WI38 (cell line): ENCODE results near the gene B4GAT1.
"Not testable (repeated sequence)": the region's sequence is repeated elsewhere in the genome, so short reads cannot be mapped to it uniquely, and the experiment has no call there.

ENCODE experiments used
- H3K4me3 ChIP-seq: 2 replicates; pipeline ENCODE4 v1.5.1; 2011; ENCODE audit warnings: low read depth, mild to moderate bottlenecking, control low read depth, low read length
- TF ChIP-seq, protein P1 (sequence below): IDR thresholded peaks from 2 replicates; pipeline ENCODE4 v1.5.1; 2012; ENCODE audit warnings: low read depth, mild to moderate bottlenecking, control low read depth, low read length

B4GAT1 gene

GRCh38 chr11:66360406-66361073 lies 13.1 kb upstream of the B4GAT1 start:
- H3K4me3 ChIP-seq = no peak overlapping the region
- TF ChIP-seq, protein P1, sequence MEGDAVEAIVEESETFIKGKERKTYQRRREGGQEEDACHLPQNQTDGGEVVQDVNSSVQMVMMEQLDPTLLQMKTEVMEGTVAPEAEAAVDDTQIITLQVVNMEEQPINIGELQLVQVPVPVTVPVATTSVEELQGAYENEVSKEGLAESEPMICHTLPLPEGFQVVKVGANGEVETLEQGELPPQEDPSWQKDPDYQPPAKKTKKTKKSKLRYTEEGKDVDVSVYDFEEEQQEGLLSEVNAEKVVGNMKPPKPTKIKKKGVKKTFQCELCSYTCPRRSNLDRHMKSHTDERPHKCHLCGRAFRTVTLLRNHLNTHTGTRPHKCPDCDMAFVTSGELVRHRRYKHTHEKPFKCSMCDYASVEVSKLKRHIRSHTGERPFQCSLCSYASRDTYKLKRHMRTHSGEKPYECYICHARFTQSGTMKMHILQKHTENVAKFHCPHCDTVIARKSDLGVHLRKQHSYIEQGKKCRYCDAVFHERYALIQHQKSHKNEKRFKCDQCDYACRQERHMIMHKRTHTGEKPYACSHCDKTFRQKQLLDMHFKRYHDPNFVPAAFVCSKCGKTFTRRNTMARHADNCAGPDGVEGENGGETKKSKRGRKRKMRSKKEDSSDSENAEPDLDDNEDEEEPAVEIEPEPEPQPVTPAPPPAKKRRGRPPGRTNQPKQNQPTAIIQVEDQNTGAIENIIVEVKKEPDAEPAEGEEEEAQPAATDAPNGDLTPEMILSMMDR = no peak

GRCh38 chr11:66359662-66360087 lies 12.2 kb upstream of the B4GAT1 start:
- TF ChIP-seq, protein P1 = no peak
- no peak overlapping the region for H3K4me3 ChIP-seq

GRCh38 chr11:66350560-66351235 lies 3.3 kb upstream of the B4GAT1 start:
- not testable (repeated sequence) for H3K4me3 ChIP-seq

DNA sequence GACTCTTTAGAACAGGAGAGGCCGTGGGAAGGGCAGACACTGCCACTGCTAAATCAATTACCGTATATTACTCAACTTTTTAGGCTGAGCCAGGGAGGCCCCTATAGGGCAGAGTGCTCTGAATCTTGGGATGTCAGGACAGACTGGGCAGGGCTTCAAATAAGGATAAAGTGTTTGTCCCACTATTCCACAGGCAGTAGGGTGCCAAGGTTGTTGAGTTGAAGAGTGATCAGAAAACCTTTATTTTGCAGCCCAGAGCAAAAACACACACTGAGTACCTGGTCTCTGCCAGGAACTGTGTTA lies 1.6 kb upstream of the B4GAT1 start:
- no peak overlapping the region for H3K4me3 ChIP-seq
- TF ChIP-seq, protein P1 = no peak

DNA sequence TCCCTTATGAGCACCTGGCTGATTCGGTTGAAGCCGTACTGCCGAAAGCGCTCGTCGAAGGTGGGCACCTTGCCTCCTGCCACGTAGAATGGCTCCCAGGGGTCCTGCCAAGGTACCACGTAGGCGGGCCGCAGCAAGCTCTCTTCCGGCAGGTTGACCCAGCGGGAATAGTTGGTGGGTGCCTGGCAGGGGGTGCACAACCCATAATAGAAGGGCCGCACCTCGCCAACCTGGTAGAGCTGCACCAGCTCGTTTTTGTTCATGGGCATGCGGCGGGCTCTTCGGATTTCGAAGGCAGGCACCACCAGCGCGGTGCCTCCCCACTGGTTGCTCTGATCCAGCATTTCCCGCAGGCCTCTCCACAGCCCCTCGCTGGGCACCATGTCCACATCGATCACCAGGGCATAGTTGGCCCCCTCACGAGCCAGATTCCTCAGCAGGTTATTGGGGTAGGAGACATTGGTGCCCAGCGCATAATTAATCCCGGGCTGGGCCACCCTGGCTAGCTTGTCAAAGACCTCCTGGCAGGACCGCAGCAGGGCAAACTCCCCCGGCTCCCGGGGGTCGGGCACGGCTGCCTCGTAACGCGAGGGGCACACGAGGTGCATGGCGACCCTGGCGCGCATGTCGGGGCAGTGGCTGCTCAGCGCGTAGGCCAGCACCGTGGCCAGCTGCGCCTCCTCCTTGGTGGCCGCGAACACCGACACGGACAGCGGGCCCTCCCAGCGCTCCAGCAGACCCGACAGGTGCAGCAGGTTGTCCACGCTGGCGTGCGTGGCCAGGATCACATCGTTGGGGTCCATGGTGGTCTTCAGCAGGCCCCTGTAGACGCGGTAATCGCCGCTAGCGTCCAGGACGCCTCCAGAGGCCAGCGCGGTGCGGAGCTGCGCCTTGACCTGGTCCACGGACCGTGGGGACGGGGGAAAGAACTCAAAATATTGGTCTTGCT lies 679 bp downstream of the B4GAT1 start:
- TF ChIP-seq, protein P1 = no peak
- peak overlapping the region; percentile 83 for H3K4me3 ChIP-seq

- H3K4me3 ChIP-seq = peak overlapping the region; percentile 97
- TF ChIP-seq, protein P1 = no peak
Observed at GRCh38 chr11:66345316-66345649, 2.1 kb downstream of the B4GAT1 start.

GRCh38 chr11:66344550-66345315 lies 2.7 kb downstream of the B4GAT1 start, which contains the start of gene BRMS1:
TSS of gene BRMS1 (minus strand) at chr11:66345104. CDS start at chr11:66342234, 2,870 bp downstream.
- TF ChIP-seq, protein P1 = no peak
- peak within 1 kb of the TSS; percentile 97 for H3K4me3 ChIP-seq
